ENCODE measurements around the gene TRAF1.

The TRAF1 gene

GRCh38 chr9:120870206-120870605, 56.4 kb downstream of the TRAF1 start:
- no peak for DNase-seq (ENCODE audit: low spot score)

DNA sequence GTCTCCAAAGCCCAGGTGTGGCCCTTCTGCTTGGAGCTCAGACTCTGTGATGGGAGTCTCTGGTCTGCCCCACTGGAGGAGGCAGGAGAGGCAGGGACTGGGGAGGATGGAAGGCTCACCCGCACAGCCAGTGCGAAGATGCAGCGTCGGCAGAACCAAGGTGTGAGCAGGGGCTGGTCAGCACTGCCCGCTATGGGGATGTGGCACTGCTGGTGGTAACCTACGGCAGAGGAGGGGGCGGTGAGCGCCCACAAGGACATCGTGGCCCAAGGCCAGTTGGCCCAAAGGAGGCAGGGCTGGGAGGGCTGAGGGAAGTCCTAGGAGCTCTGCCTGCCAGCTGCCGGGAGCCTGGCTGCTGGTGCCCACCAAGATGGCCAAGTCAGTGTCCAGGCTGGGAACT, 56.9 kb downstream of the TRAF1 start:
- DNase-seq (ENCODE audit: low spot score), result no peak

DNA sequence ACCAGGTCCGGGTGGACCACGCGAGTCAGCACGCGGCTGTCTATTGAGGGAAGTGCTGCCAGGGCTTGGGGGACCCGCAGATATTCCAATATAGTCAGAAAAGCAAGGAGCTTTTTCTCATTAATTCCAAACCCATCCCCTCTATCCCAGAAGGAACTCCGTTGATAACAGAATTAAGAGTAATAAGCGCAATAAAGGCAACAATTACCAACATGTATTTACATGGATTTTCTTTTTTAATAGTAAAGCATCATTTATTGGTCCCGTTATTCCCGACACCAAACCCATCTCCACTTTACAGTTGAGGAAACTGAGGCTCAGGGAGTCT, 57.3 kb downstream of the TRAF1 start:
- no peak for DNase-seq (ENCODE audit: low spot score)

GRCh38 chr9:120868676-120869359, 57.8 kb downstream of the TRAF1 start:
- peak; percentile 66 for DNase-seq (ENCODE audit: low spot score)

DNA sequence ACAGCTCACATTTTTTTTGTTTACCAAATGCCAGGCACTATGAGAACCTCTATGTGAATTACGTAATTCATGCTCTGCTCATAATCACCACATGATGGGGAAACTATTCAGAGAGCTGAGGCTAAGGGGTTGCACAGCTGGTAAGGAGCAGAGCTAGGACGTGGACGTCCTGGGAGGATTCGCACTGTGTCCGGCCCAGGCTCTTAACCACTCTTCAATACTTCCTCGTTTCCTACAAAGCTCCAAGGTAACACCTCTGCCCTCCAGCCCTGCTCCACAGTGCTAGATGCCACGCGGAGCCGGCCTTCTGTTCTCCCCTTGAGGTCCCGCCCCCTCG, 58.3 kb downstream of the TRAF1 start:
- DNase-seq (ENCODE audit: low spot score), result no peak

DNA sequence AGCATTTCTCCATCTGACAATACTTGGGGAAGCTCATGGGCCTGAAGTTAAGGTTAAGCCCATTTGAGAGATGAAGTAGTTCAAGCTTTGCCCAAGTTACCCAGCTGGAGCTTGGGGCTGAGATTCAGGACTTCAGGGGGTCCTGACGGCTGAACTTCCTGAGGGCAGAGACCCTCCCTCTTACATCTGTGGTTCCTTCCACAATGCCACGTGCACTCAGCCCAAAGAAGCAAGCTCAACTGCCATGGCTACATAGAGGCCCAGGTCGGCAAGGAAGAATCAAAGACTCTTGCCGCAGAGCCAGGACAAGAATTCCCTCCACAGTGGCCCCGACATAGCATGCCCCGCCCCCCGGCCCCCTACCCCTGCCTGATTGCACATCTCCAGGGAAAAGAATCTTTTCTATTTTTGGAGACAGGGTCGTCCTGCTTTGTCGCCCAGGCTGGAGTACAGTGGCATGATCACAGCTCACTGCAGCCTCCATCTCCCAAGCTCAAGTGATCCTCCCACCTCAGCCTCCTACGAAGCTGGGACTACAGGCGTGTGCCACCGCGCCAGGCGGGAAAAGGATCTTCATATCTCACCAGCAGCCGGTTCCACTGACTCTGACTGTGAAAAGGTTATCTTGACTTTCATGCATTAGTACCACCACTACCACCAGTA, 58.8 kb downstream of the TRAF1 start:
- no peak for DNase-seq (ENCODE audit: low spot score)

DNA sequence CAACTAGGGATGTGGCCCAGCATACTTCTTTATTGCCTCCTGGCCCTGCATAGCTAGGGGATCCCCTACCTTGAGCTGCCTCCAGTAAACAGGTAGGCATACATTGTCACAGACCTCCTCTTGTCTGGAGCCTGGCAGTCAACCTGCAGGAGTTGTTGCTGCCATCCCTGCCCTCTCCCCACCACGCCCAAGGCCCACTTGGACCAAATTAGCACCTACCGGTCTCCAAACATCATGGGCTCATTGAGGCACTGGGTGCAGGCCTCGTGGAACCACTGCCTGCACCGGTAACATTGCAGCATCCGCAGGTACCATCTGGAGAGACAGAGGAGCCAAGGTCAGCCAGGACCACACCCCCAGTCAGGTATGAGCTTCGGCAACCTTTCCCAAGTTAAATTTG, 59.9 kb downstream of the TRAF1 start:
- no peak for DNase-seq (ENCODE audit: low spot score)

- no peak for DNase-seq (ENCODE audit: low spot score)
Measured at GRCh38 chr9:120865809-120866208, 60.8 kb downstream of the TRAF1 start.

DNA sequence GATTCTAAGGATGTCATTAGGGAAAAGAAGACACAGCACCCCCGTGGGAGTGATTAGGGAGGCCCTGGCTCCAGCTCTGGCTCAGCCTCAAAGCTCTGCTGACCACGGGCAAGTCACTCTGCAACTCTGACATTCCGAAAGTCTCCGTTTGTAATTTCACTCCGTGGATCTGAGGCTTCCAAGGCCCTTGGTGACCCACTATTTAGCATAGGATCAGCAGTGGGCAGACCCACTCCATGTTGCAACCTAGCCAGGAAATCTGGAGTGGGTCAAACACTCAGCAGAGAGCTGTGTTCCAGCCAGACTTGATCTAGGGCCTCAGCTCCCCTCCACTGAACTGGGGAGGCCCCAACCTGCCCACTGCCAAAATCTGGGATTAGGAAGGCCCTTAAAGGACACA, 61.4 kb downstream of the TRAF1 start:
- no peak for DNase-seq (ENCODE audit: low spot score)

DNA sequence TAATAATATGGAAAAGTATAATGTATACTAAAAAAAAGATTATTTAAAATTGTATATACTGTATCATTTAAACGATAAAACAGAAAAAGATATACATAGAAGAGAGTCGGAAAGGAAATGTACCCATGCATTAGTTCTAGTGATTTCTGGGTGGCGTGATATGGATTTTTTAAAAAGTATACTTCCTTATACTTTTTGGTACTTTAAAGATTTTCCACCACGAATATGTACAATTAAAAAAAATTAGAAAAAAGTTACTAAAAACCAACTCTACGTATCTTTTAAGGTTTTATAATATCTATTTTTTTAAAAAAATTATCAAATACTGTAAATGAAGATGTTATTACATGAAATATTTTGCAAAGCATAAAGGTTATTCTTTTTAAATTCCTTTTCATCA, 61.9 kb downstream of the TRAF1 start:
- DNase-seq (ENCODE audit: low spot score), result no peak

DNA sequence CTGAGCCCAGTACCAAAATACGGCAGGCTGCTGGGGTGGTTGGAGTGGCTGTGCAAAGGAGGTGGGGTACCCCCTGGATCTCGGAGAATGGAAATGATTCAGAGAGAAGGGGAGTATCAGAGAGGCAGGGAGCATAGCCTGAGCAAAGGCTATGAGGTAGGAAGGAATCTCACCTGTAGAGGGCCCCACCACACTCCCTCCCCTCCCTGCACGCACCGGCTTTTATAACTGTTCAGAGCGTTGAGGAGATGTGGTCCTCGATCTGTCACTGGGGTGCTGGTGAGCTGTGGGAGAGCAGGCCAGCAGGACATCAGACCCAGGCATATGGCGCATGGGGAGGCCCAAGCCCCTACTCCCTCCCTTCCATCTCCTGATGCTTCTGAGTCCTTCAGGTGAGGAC, 62.8 kb downstream of the TRAF1 start:
- DNase-seq (ENCODE audit: low spot score), result no peak

GRCh38 chr9:120862452-120862851, 64.1 kb downstream of the TRAF1 start:
- no peak for DNase-seq (ENCODE audit: low spot score)

GRCh38 chr9:120861935-120862334, 64.7 kb downstream of the TRAF1 start:
- DNase-seq (ENCODE audit: low spot score), result no peak

DNA sequence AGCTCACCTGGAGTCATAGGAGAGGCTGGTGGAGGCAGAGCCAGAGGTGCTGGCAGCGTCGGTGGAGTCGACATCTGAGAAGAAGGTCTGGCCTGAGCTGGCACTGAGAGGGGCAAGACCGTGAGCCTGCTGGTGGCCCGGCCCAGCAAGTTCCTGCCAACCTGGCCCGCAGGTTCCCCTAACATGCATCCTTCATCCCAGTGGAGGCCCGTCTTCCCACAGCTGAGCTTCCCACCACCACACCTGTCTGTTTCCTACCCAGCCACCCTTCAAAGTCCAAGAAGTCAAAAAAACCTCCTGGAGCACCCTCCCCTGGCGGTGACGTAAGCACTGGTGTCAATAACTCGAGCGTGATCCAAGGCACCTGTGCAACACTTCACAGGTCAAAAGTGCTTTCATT, 66.5 kb downstream of the TRAF1 start:
- DNase-seq (ENCODE audit: low spot score), result no peak

DNA sequence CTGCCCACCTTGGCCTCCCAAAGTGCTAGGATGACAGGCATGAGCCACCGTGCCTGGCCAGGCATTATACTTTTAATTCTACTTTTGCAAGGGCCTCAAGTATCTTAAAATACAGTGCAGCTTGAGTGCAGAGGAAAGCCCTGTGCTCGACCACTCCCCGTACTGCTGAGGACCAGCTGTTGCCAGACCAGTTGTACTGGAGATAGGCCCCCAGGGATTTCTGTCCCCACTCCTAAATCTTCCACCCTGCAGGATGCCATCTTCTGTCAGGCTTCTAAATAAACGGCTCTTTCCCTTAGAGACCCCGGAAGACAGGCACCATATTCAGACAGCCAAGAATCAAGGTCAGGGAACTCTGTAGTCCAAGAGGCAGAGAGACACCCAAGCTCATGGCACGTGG, 67.2 kb downstream of the TRAF1 start:
- DNase-seq (ENCODE audit: low spot score), result no peak

DNA sequence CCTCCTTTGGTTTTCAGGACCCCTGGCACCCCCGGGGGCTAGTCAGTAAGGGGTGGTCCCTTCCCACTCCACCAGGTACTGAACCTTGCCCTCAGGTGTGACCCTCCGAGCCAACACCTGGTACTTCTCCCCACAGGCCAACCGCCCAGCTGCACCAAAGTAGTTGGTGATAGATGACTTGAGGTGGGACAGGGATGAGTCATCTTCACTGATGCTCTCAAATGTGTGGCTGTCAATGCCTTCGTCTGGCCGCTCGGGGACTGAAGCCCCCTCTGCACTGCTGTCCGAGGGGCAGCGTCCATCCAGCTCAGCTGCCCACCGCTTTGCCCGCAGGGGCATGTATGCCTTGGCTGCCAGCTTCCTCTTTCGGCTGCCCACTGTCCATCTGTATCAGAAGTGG, 68.7 kb downstream of the TRAF1 start:
- no peak for DNase-seq (ENCODE audit: low spot score)

- DNase-seq (ENCODE audit: low spot score), result peak; percentile 29
Measured at GRCh38 chr9:120857481-120857880, 69.1 kb downstream of the TRAF1 start.

- peak; percentile 38 for DNase-seq (ENCODE audit: low spot score)
Measured at GRCh38 chr9:120856700-120857099, 69.9 kb downstream of the TRAF1 start.

DNA sequence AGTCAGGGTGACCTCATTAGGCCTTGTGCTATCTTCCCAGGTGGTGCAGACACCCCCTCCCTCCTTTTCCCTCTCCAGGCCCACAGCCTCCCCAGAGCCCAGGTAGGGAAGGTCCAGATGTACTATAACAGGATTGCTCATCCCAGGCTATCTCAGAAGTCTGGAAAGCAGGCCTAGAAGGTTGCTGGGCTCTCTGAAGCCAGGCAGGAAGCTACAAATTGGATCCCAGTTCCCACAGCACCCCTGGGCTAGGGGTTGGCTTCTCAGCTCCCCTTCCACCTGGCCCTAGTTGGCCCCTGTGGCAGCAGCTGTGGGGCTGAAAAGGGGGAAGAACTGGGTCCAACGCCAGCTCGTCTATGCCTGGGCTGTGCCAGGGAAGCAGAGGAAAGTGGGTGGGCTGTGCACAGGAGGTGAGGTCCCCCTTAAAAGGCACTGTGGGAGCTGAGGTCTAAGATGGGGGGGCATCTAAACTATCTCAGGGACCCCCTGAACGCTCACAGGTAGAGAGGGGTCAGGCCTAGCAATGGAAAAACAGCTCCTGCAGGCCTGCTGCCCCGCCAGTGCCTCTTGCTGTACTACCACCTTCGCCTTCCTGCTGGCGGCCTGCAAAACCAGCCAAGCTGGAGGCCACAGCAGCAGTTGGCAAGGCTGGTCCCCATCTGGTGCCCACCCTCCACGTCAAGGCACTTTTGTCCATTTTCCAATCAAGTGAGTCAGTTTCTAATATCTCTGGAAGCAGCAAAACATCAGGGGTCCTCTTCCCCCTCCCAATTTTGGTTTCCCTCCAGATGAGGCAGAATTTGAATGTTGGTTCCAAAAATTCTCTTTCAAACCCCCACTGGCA, 70.5 kb downstream of the TRAF1 start:
- DNase-seq (ENCODE audit: low spot score), result no peak

- no peak for DNase-seq (ENCODE audit: low spot score)
Measured at GRCh38 chr9:120854596-120855327, 71.8 kb downstream of the TRAF1 start.

GRCh38 chr9:120853198-120853597, 73.4 kb downstream of the TRAF1 start:
- DNase-seq (ENCODE audit: low spot score), result no peak

Data from cerebellar cortex (tissue), 1 donor.